WTC11 (cell line): ENCODE data around the gene CLOCK. TPM values are rescaled to one million over a fixed set of nuclear protein-coding genes. Genes with fewer than 3 reads are reported as not detected.

Experiments
- ATAC-seq: fragments of 200-7000 bp; cut with Tn5 transposase; 2 replicates; pipeline ENCODE4 v1.10.0; 2021; ENCODE audit warnings: mild to moderate bottlenecking, moderate library complexity
- CTCF ChIA-PET: fragments of 300-600 bp; sonication (Branson Sonifier 250); formaldehyde crosslinking; loops from one replicate; lab custom pipeline; 2021; ENCODE audit warnings: antibody characterized with exemption; lab: Charles Lee
- POLR2A ChIA-PET: fragments of 350-600 bp; sonication (Branson Sonifier 250); formaldehyde crosslinking; loops from one replicate; lab custom pipeline; 2021; ENCODE audit warnings: antibody characterized with exemption; lab: Charles Lee
- DNase-seq: peaks from one replicate; pipeline ENCODE4 v3.0.0; 2021; ENCODE audit warnings: low spot score
- H3K27ac Mint-ChIP-seq: 2 replicates; pipeline ENCODE4 v1.8.0; 2021; ENCODE audit warnings: mixed read lengths
- H3K27me3 Mint-ChIP-seq: 2 replicates; pipeline ENCODE4 v1.8.0; 2021; ENCODE audit warnings: low read depth, mild to moderate bottlenecking, moderate library complexity, mixed read lengths
- H3K36me3 Mint-ChIP-seq: 2 replicates; pipeline ENCODE4 v1.8.0; 2021; ENCODE audit warnings: mixed read lengths
- H3K4me1 Mint-ChIP-seq: 2 replicates; pipeline ENCODE4 v1.8.0; 2022; ENCODE audit warnings: mixed read lengths
- H3K4me3 Mint-ChIP-seq: 2 replicates; pipeline ENCODE4 v1.8.0; 2021; ENCODE audit warnings: mild to moderate bottlenecking, moderate library complexity, mixed read lengths
- H3K9me3 Mint-ChIP-seq: 2 replicates; pipeline ENCODE4 v1.8.0; 2021; ENCODE audit warnings: mixed read lengths
- ATF3 ChIP-seq: sonication (generic); formaldehyde crosslinking; conservative IDR thresholded peaks from 2 replicates; pipeline ENCODE4 v1.8.1; 2022; ENCODE audit warnings: mild to moderate bottlenecking, missing genetic modification reagents
- ELF4 ChIP-seq: sonication (generic); formaldehyde crosslinking; IDR thresholded peaks from 2 replicates; pipeline ENCODE4 v1.8.1; 2022; ENCODE audit warnings: low read depth, mild to moderate bottlenecking, moderate library complexity, missing genetic modification reagents
- ETV6 ChIP-seq: sonication (generic); formaldehyde crosslinking; IDR thresholded peaks from 2 replicates; pipeline ENCODE4 v1.8.1; 2022; ENCODE audit warnings: mild to moderate bottlenecking, missing genetic modification reagents
- FOXK1 ChIP-seq: sonication (generic); formaldehyde crosslinking; IDR thresholded peaks from 2 replicates; pipeline ENCODE4 v1.8.0; 2022; ENCODE audit warnings: mild to moderate bottlenecking, moderate library complexity, missing genetic modification reagents
- GABPB1 ChIP-seq: sonication (generic); formaldehyde crosslinking; IDR thresholded peaks from 2 replicates; pipeline ENCODE4 v1.8.1; 2023; ENCODE audit warnings: mild to moderate bottlenecking, missing genetic modification reagents
- GRHL2 ChIP-seq: fragments of 250-450 bp; sonication (Bioruptor Pico); IDR thresholded peaks from 2 replicates; pipeline ENCODE4 v1.8.0; 2022; ENCODE audit warnings: mild to moderate bottlenecking, moderate library complexity; ENCODE audit not compliant: insufficient replicate concordance, severe bottlenecking
- JAZF1 ChIP-seq: fragments of 250-450 bp; sonication (Bioruptor Pico); IDR thresholded peaks from 2 replicates; pipeline ENCODE4 v1.9.0; 2021; ENCODE audit warnings: moderate library complexity, mild to moderate bottlenecking, inconsistent platforms
- MXD4 ChIP-seq: fragments of 250-450 bp; sonication (Bioruptor Pico); IDR thresholded peaks from 2 replicates; pipeline ENCODE4 v1.8.0; 2021; ENCODE audit warnings: mild to moderate bottlenecking, moderate library complexity, borderline replicate concordance
- MYBL2 ChIP-seq: sonication (generic); formaldehyde crosslinking; IDR thresholded peaks from 2 replicates; pipeline ENCODE4 v1.8.1; 2023; ENCODE audit warnings: mild to moderate bottlenecking, moderate library complexity, missing genetic modification reagents
- OVOL2 ChIP-seq: fragments of 250-450 bp; sonication (Bioruptor Pico); IDR thresholded peaks from 2 replicates; pipeline ENCODE4 v1.9.0; 2021; ENCODE audit warnings: mild to moderate bottlenecking, borderline replicate concordance
- SMAD3 ChIP-seq: sonication (generic); formaldehyde crosslinking; IDR thresholded peaks from 2 replicates; pipeline ENCODE4 v1.8.0; 2022; ENCODE audit warnings: missing genetic modification reagents, mild to moderate bottlenecking, borderline replicate concordance
- total RNA-seq: library from RNA; stranded (reverse); gene quantifications from 3 replicates; pipeline ENCODE4 v1.2.3, GENCODE V29; 2021
- TF ChIP-seq, protein P1 (sequence below): fragments of 200-600 bp; IDR thresholded peaks from 2 replicates; pipeline ENCODE4 v1.8.0; 2022; ENCODE audit warnings: antibody characterized with exemption
- TF ChIP-seq, protein P2 (sequence below): sonication (generic); formaldehyde crosslinking; IDR thresholded peaks from 2 replicates; pipeline ENCODE4 v1.8.0; 2023; ENCODE audit warnings: missing genetic modification reagents
- TF ChIP-seq, protein P3 (sequence below): fragments of 250-450 bp; sonication (Bioruptor Pico); IDR thresholded peaks from 2 replicates; pipeline ENCODE4 v1.9.0; 2021; ENCODE audit warnings: moderate library complexity, mild to moderate bottlenecking, inconsistent platforms, borderline replicate concordance
- TF ChIP-seq, protein P4 (sequence below): sonication (generic); formaldehyde crosslinking; IDR thresholded peaks from 2 replicates; pipeline ENCODE4 v1.8.0; 2023; ENCODE audit warnings: mild to moderate bottlenecking, missing genetic modification reagents
- TF ChIP-seq, protein P5 (sequence below): sonication (generic); formaldehyde crosslinking; IDR thresholded peaks from 2 replicates; pipeline ENCODE4 v1.8.1; 2022; ENCODE audit warnings: mild to moderate bottlenecking, missing genetic modification reagents, moderate library complexity, borderline replicate concordance
- TF ChIP-seq, protein P6 (sequence below): sonication (generic); formaldehyde crosslinking; IDR thresholded peaks from 2 replicates; pipeline ENCODE4 v1.8.0; 2022; ENCODE audit warnings: mild to moderate bottlenecking, missing genetic modification reagents

Gene CLOCK
- total RNA-seq, 1 experiment from 2014 or later: 18.6 TPM

DNA sequence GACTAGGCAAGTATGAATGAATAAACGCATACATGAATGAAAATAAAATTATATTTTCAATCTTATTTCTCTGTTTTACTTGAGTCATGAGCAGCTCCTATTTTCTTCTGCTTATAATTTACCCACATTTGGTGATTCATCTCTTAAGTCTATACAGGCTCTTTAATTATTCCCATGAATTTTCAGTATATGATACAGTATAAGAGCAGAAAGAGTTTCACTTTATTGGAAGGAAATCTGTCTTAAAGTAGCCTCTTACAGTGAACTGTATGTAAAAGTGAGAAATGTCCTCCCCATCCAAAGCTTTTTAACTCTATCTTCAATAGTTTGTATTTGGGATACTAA is 100.2 kb downstream of the CLOCK start (continued):
- TF ChIP-seq, protein P1, sequence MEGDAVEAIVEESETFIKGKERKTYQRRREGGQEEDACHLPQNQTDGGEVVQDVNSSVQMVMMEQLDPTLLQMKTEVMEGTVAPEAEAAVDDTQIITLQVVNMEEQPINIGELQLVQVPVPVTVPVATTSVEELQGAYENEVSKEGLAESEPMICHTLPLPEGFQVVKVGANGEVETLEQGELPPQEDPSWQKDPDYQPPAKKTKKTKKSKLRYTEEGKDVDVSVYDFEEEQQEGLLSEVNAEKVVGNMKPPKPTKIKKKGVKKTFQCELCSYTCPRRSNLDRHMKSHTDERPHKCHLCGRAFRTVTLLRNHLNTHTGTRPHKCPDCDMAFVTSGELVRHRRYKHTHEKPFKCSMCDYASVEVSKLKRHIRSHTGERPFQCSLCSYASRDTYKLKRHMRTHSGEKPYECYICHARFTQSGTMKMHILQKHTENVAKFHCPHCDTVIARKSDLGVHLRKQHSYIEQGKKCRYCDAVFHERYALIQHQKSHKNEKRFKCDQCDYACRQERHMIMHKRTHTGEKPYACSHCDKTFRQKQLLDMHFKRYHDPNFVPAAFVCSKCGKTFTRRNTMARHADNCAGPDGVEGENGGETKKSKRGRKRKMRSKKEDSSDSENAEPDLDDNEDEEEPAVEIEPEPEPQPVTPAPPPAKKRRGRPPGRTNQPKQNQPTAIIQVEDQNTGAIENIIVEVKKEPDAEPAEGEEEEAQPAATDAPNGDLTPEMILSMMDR: no peak
- TF ChIP-seq JAZF1 (CRISPR knock-in tag) (no peak), ATF3 (CRISPR knock-in tag) (no peak), OVOL2 (CRISPR knock-in tag) (no peak), GABPB1 (no peak), SMAD3 (CRISPR knock-in tag) (no peak)
- TF ChIP-seq, protein P2, sequence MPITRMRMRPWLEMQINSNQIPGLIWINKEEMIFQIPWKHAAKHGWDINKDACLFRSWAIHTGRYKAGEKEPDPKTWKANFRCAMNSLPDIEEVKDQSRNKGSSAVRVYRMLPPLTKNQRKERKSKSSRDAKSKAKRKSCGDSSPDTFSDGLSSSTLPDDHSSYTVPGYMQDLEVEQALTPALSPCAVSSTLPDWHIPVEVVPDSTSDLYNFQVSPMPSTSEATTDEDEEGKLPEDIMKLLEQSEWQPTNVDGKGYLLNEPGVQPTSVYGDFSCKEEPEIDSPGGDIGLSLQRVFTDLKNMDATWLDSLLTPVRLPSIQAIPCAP: no peak
- TF ChIP-seq, protein P3, sequence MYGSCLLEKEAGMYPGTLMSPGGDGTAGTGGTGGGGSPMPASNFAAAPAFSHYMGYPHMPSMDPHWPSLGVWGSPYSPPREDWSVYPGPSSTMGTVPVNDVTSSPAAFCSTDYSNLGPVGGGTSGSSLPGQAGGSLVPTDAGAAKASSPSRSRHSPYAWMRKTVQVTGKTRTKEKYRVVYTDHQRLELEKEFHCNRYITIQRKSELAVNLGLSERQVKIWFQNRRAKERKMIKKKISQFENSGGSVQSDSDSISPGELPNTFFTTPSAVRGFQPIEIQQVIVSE: no peak

GRCh38 chr4:55445921-55446577 is 100.7 kb downstream of the CLOCK start:
- H3K4me3 Mint-ChIP-seq: no peak overlapping the region
- H3K27ac Mint-ChIP-seq: no peak overlapping the region
- ChIA-PET CTCF (interaction anchor here (1.1 to 2.1 kb wide), 5 partner anchors 9 to 475 kb away, joined by 3 to 9 read pairs (median 5); no protein-coding TSS in a partner anchor), POLR2A (interaction anchor here (0.6 kb wide), 1 partner anchor 47 kb away, joined by 4 read pairs; no protein-coding TSS in a partner anchor)
- TF ChIP-seq, protein P4, sequence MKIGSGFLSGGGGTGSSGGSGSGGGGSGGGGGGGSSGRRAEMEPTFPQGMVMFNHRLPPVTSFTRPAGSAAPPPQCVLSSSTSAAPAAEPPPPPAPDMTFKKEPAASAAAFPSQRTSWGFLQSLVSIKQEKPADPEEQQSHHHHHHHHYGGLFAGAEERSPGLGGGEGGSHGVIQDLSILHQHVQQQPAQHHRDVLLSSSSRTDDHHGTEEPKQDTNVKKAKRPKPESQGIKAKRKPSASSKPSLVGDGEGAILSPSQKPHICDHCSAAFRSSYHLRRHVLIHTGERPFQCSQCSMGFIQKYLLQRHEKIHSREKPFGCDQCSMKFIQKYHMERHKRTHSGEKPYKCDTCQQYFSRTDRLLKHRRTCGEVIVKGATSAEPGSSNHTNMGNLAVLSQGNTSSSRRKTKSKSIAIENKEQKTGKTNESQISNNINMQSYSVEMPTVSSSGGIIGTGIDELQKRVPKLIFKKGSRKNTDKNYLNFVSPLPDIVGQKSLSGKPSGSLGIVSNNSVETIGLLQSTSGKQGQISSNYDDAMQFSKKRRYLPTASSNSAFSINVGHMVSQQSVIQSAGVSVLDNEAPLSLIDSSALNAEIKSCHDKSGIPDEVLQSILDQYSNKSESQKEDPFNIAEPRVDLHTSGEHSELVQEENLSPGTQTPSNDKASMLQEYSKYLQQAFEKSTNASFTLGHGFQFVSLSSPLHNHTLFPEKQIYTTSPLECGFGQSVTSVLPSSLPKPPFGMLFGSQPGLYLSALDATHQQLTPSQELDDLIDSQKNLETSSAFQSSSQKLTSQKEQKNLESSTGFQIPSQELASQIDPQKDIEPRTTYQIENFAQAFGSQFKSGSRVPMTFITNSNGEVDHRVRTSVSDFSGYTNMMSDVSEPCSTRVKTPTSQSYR (CRISPR knock-in tag): no peak
- no peaks in the 10 kb centered on the region for H3K9me3 Mint-ChIP-seq
- DNase-seq (no peak), ATAC-seq (no peak)
- H3K36me3 Mint-ChIP-seq: peaks cover 50% of the 10 kb centered on the region
- H3K27me3 Mint-ChIP-seq: no peaks in the 10 kb centered on the region
- H3K4me1 Mint-ChIP-seq: no peaks in the 10 kb centered on the region

DNA sequence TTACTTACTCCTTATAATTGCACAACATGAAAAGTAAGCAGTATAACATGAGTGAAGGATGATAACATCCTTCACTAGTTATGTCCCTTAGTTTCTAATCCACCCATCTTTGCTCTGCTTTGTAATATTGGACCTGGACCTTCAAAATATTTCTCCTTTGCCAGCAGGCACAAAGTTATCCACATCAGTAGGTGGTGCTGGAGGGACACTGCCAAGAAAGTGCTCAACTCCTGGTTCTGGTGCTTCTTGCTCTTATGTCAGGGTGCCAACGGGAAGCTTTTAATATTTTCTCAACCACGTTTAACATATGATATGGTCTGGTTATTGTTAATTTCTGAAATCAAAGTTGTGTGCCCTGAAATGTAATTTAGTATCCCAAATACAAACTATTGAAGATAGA is 101.9 kb downstream of the CLOCK start:
- Mint-ChIP-seq H3K4me1 (no peaks in the 10 kb centered on the region), H3K27ac (no peak overlapping the region), H3K27me3 (no peaks in the 10 kb centered on the region), H3K4me3 (no peak overlapping the region), H3K36me3 (peaks cover 51% of the 10 kb centered on the region), H3K9me3 (no peaks in the 10 kb centered on the region)
- DNase-seq: no peak
- ATAC-seq: no peak
- ChIA-PET CTCF (interaction anchor here (0.6 to 2.1 kb wide), 8 partner anchors 8 to 474 kb away, joined by 3 to 9 read pairs (median 5); no protein-coding TSS in a partner anchor), POLR2A (no interaction called here)
- TF ChIP-seq MXD4 (CRISPR knock-in tag) (no peak), GRHL2 (CRISPR knock-in tag) (no peak), ELF4 (CRISPR knock-in tag) (no peak), FOXK1 (CRISPR knock-in tag) (no peak), MYBL2 (no peak), ETV6 (no peak)
- TF ChIP-seq, protein P5, sequence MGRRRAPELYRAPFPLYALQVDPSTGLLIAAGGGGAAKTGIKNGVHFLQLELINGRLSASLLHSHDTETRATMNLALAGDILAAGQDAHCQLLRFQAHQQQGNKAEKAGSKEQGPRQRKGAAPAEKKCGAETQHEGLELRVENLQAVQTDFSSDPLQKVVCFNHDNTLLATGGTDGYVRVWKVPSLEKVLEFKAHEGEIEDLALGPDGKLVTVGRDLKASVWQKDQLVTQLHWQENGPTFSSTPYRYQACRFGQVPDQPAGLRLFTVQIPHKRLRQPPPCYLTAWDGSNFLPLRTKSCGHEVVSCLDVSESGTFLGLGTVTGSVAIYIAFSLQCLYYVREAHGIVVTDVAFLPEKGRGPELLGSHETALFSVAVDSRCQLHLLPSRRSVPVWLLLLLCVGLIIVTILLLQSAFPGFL (CRISPR knock-in tag): no peak
- TF ChIP-seq, protein P4 (CRISPR knock-in tag): no peak
- TF ChIP-seq, protein P6, sequence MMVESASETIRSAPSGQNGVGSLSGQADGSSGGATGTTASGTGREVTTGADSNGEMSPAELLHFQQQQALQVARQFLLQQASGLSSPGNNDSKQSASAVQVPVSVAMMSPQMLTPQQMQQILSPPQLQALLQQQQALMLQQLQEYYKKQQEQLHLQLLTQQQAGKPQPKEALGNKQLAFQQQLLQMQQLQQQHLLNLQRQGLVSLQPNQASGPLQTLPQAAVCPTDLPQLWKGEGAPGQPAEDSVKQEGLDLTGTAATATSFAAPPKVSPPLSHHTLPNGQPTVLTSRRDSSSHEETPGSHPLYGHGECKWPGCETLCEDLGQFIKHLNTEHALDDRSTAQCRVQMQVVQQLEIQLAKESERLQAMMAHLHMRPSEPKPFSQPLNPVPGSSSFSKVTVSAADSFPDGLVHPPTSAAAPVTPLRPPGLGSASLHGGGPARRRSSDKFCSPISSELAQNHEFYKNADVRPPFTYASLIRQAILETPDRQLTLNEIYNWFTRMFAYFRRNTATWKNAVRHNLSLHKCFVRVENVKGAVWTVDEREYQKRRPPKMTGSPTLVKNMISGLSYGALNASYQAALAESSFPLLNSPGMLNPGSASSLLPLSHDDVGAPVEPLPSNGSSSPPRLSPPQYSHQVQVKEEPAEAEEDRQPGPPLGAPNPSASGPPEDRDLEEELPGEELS (CRISPR knock-in tag): no peak
